Activated CD8-positive, alpha-beta memory T cell treated with anti-CD3 and anti-CD28 coated beads for 1 hour (primary cell): ENCODE measurements around the gene MED4.
"Not testable (repeated sequence)": the region's sequence is repeated elsewhere in the genome, so short reads cannot be mapped to it uniquely, and the experiment has no call there.

Experiments
- DNase-seq, 2 donors: peaks; one replicate each; pipeline ENCODE4 v3.0.0-alpha.2; 2020; ENCODE audit warnings: low read depth in 1 of 2; ENCODE audit errors: extremely low read depth in 1 of 2

MED4 gene

GRCh38 chr13:48096670-48097069 lies 1.8 kb upstream of the MED4 start:
- no peak for DNase-seq

GRCh38 chr13:48094404-48094780 lies 512 bp downstream of the MED4 start:
- no peak for DNase-seq

- no peak for DNase-seq
These were observed 1.3 kb downstream of the MED4 start for GRCh38 chr13:48093588-48093987.

- no peak for DNase-seq
These were observed 8.6 kb downstream of the MED4 start for GRCh38 chr13:48086272-48086671.

GRCh38 chr13:48081739-48082138 lies 13.2 kb downstream of the MED4 start:
- no peak for DNase-seq

GRCh38 chr13:48078251-48078656 lies 16.6 kb downstream of the MED4 start:
- DNase-seq: no peak

GRCh38 chr13:48074006-48074405 lies 20.9 kb downstream of the MED4 start:
- no peak for DNase-seq

GRCh38 chr13:48072787-48073186 lies 22.1 kb downstream of the MED4 start:
- no peak for DNase-seq

GRCh38 chr13:48072304-48072703 lies 22.6 kb downstream of the MED4 start:
- no peak for DNase-seq

GRCh38 chr13:48070942-48071341 lies 24.0 kb downstream of the MED4 start:
- no peak for DNase-seq

GRCh38 chr13:48069573-48069972 lies 25.3 kb downstream of the MED4 start:
- no peak for DNase-seq

- DNase-seq: no peak
These were observed 26.0 kb downstream of the MED4 start for GRCh38 chr13:48068952-48069351.

- no peak for DNase-seq
These were observed 26.9 kb downstream of the MED4 start for GRCh38 chr13:48068036-48068435.

GRCh38 chr13:48066310-48066989 lies 28.5 kb downstream of the MED4 start:
- no peak for DNase-seq

GRCh38 chr13:48059951-48060350 lies 35.0 kb downstream of the MED4 start:
- not testable (repeated sequence) for DNase-seq

- not testable (repeated sequence) for DNase-seq
These were observed 36.4 kb downstream of the MED4 start for GRCh38 chr13:48058536-48058935.

- DNase-seq: no peak
These were observed 39.2 kb downstream of the MED4 start for GRCh38 chr13:48055712-48056111.

GRCh38 chr13:48054601-48055000 lies 40.3 kb downstream of the MED4 start:
- DNase-seq: no peak

- DNase-seq: no peak
These were observed 44.4 kb downstream of the MED4 start for GRCh38 chr13:48050550-48050949.

GRCh38 chr13:48043789-48044503 lies 51.0 kb downstream of the MED4 start:
- DNase-seq: no peak

- no peak for DNase-seq
These were observed 52.0 kb downstream of the MED4 start for GRCh38 chr13:48042894-48043293.

- no peak for DNase-seq
These were observed 54.0 kb downstream of the MED4 start for GRCh38 chr13:48040896-48041295.

GRCh38 chr13:48040049-48040448 lies 54.9 kb downstream of the MED4 start:
- DNase-seq: no peak
